Measurements from ENCODE around the gene POLR1H. TPM values are rescaled to one million over a fixed set of nuclear protein-coding genes. Genes with fewer than 3 reads are reported as not detected.

POLR1H gene
- total and polyA plus RNA-seq, 3 donors from 2014 or later: 29.4 to 56.8 (median 33.7) TPM

GRCh38 chr6:30091577-30092381, 30.7 kb downstream of the POLR1H start:
- no peak for TF ChIP-seq POLR2A (IDR thresholded peaks at IDR 0.05)
- TF ChIP-seq CTCF (IDR thresholded peaks at IDR 0.05): no peak
- Histone ChIP-seq H3K36me3 (ENCODE audit: low read depth, missing control alignments) (no peaks in the 10 kb centered on the region), H3K9me3 (no peaks in the 10 kb centered on the region), H3K4me1 (peaks cover 8% of the 10 kb centered on the region), H3K27ac (no peak overlapping the region), H3K27me3 (no peaks in the 10 kb centered on the region), H3K4me3 (no peak overlapping the region)
- intact Hi-C loops (cut with DNase I; ENCODE audit: low total_unique reads): no loop called here
- DNase-seq: peak; percentile 74
- WGBS, 2 donors: 57 to 62% methylated on average over 11 of the region's 11 CpGs

GRCh38 chr6:30092852-30093543, 31.9 kb downstream of the POLR1H start:
- Histone ChIP-seq H3K4me3 (no peak overlapping the region), H3K27ac (no peak overlapping the region), H3K27me3 (no peaks in the 10 kb centered on the region), H3K9me3 (no peaks in the 10 kb centered on the region), H3K4me1 (peaks cover 8% of the 10 kb centered on the region), H3K36me3 (ENCODE audit: low read depth, missing control alignments) (no peaks in the 10 kb centered on the region)
- no peak for DNase-seq
- intact Hi-C loops (cut with DNase I; ENCODE audit: low total_unique reads): no loop called here
- WGBS, 2 donors: 75 to 81% methylated on average over 6 of the region's 6 CpGs
- TF ChIP-seq POLR2A (IDR thresholded peaks at IDR 0.05) (no peak), CTCF (IDR thresholded peaks at IDR 0.05) (no peak)

GRCh38 chr6:30093951-30094661, 33.0 kb downstream of the POLR1H start:
- no peaks in the 10 kb centered on the region for H3K36me3 ChIP-seq (ENCODE audit: low read depth, missing control alignments)
- H3K27me3 ChIP-seq: no peaks in the 10 kb centered on the region
- peaks cover 8% of the 10 kb centered on the region for H3K4me1 ChIP-seq
- intact Hi-C loops (cut with DNase I; ENCODE audit: low total_unique reads): no loop called here
- H3K9me3 ChIP-seq: no peaks in the 10 kb centered on the region
- DNase-seq: no peak
- no peak overlapping the region for H3K4me3 ChIP-seq
- TF ChIP-seq CTCF (IDR thresholded peaks at IDR 0.05) (no peak), POLR2A (IDR thresholded peaks at IDR 0.05) (no peak)
- no peak overlapping the region for H3K27ac ChIP-seq
- WGBS, 2 donors: 77 to 80% methylated on average over 4 to 5 of the region's 5 CpGs

GRCh38 chr6:30096829-30097228, 35.8 kb downstream of the POLR1H start:
- Histone ChIP-seq H3K9me3 (no peaks in the 10 kb centered on the region), H3K4me3 (no peak overlapping the region), H3K36me3 (ENCODE audit: low read depth, missing control alignments) (no peaks in the 10 kb centered on the region), H3K4me1 (peaks cover 15% of the 10 kb centered on the region), H3K27ac (no peak overlapping the region), H3K27me3 (no peaks in the 10 kb centered on the region)
- TF ChIP-seq POLR2A (IDR thresholded peaks at IDR 0.05): no peak
- TF ChIP-seq CTCF (IDR thresholded peaks at IDR 0.05): no peak
- WGBS, 2 donors: 41 to 45% methylated on average over 1 of the region's 1 CpG
- no peak for DNase-seq
- intact Hi-C loops (cut with DNase I; ENCODE audit: low total_unique reads): no loop called here
